ENCODE measurements around the gene SNCB.

GRCh38 chr5:176642675-176643490, 12.5 kb upstream of the SNCB start:
- no peak for TF ChIP-seq CTCF (conservative IDR thresholded peaks at IDR 0.05; ENCODE audit: low read depth, low read length)
- TF ChIP-seq EZH2 (IDR thresholded peaks at IDR 0.05; ENCODE audit: low read length, unreplicated experiment), result no peak

All from PC-3 (cell line).